Iris pigment epithelial cell (primary cell): ENCODE data around the gene TMEM47.

ENCODE experiments used
- DNase-seq: peaks from one replicate; pipeline ENCODE4 v3.0.0-alpha.2; 2011; ENCODE audit warnings: low read depth

TMEM47 gene

GRCh38 chrX:34585561-34585960 lies 71.5 kb downstream of the TMEM47 start:
- DNase-seq: peak; percentile 15

GRCh38 chrX:34584781-34585180 lies 72.3 kb downstream of the TMEM47 start:
- DNase-seq: no peak

GRCh38 chrX:34580069-34580468 lies 77.0 kb downstream of the TMEM47 start:
- DNase-seq: no peak

- DNase-seq: peak; percentile 42
These were observed 78.8 kb downstream of the TMEM47 start for GRCh38 chrX:34578237-34578636.
